ENCODE data around the gene FARP2.

GRCh38 chr2:241321886-241322285, 34.2 kb upstream of the FARP2 start:
- TF ChIP-seq, protein P1, sequence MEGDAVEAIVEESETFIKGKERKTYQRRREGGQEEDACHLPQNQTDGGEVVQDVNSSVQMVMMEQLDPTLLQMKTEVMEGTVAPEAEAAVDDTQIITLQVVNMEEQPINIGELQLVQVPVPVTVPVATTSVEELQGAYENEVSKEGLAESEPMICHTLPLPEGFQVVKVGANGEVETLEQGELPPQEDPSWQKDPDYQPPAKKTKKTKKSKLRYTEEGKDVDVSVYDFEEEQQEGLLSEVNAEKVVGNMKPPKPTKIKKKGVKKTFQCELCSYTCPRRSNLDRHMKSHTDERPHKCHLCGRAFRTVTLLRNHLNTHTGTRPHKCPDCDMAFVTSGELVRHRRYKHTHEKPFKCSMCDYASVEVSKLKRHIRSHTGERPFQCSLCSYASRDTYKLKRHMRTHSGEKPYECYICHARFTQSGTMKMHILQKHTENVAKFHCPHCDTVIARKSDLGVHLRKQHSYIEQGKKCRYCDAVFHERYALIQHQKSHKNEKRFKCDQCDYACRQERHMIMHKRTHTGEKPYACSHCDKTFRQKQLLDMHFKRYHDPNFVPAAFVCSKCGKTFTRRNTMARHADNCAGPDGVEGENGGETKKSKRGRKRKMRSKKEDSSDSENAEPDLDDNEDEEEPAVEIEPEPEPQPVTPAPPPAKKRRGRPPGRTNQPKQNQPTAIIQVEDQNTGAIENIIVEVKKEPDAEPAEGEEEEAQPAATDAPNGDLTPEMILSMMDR (IDR thresholded peaks at IDR 0.05; ENCODE audit: insufficient read depth, low read depth, low read length), result no peak
- TF ChIP-seq EZH2 (IDR thresholded peaks at IDR 0.05; ENCODE audit: insufficient read depth, low read length), result no peak

Data from astrocyte (in vitro differentiated cells and primary cell).